ENCODE measurements around the gene PTPRZ1. TPM values are rescaled to one million over a fixed set of nuclear protein-coding genes. Genes with fewer than 3 reads are reported as not detected.

Gene PTPRZ1
- total and polyA plus RNA-seq, 2 of the 4 experiments (the other 2 are of a cell fraction) = not detected

GRCh38 chr7:122038134-122038533 lies 165.2 kb downstream of the PTPRZ1 start:
- no peak overlapping the region for H2AK9ac ChIP-seq (replicated peaks; ENCODE audit: low read depth, low read length, poor library complexity)
- no peak overlapping the region for H2BK5ac ChIP-seq (ENCODE audit: low read depth, low read length, poor library complexity, severe bottlenecking)
- H2AFZ ChIP-seq (replicated peaks; ENCODE audit: low read length, poor library complexity) = no peak overlapping the region
- no peak overlapping the region for H3K56ac ChIP-seq (ENCODE audit: extremely low read depth, insufficient read depth, low read length)
- no peak overlapping the region for H4K8ac ChIP-seq (ENCODE audit: low read depth in 2 of 2, low read length in 2 of 2)
- no TSS peak for BruUV-seq (replicated peaks)
- no peak overlapping the region for H2BK20ac ChIP-seq (ENCODE audit: low read depth, low read length)
- POLR2A ChIA-PET (ENCODE audit: unreplicated experiment) = interaction anchor here (0.6 kb wide), 1 partner anchor 24 kb away, joined by 27 read pairs; no protein-coding TSS in a partner anchor
- no peak overlapping the region for H2BK120ac ChIP-seq (ENCODE audit: low read depth, low read length)
- H3K79me1 ChIP-seq (ENCODE audit: low read depth in 1 of 2, low read length in 2 of 2) = no peaks in the 10 kb centered on the region
- H3K9me1 ChIP-seq (ENCODE audit: insufficient read depth, low read length) = no peaks in the 10 kb centered on the region
- H3K18ac ChIP-seq (ENCODE audit: low read depth, low read length) = no peak overlapping the region
- no peak overlapping the region for H2AK5ac ChIP-seq (ENCODE audit: low read depth, low read length)
- no peaks in the 10 kb centered on the region for H3K9me3 ChIP-seq (ENCODE audit: control insufficient read depth, insufficient read depth, low read length)
- no CpG with 5 or more reads among the region's 3 CpGs for WGBS, 2 experiments (ENCODE audit: extremely low coverage in 2 of 2, insufficient read length in 1 of 2)
- dilution Hi-C loops (cut with HindIII; ENCODE audit: low sequenced_read_pairs, unreplicated experiment) = no loop called here
- H4K91ac ChIP-seq (ENCODE audit: insufficient read depth, low read depth, low read length) = no peak overlapping the region
- no peak overlapping the region for H3K9ac ChIP-seq (ENCODE audit: low read depth, low read length)
- no peaks in the 10 kb centered on the region for H3K4me1 ChIP-seq (ENCODE audit: control insufficient read depth, insufficient read depth, low read length)
- DNase-seq = no peak
- TF ChIP-seq, protein P1, sequence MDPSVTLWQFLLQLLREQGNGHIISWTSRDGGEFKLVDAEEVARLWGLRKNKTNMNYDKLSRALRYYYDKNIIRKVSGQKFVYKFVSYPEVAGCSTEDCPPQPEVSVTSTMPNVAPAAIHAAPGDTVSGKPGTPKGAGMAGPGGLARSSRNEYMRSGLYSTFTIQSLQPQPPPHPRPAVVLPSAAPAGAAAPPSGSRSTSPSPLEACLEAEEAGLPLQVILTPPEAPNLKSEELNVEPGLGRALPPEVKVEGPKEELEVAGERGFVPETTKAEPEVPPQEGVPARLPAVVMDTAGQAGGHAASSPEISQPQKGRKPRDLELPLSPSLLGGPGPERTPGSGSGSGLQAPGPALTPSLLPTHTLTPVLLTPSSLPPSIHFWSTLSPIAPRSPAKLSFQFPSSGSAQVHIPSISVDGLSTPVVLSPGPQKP (IDR thresholded peaks at IDR 0.05; ENCODE audit: borderline replicate concordance, low read depth, low read length) = no peak
- TF ChIP-seq MAFK (IDR thresholded peaks at IDR 0.05; ENCODE audit: low read depth, low read length) (no peak), RFX5 (IDR thresholded peaks at IDR 0.05; ENCODE audit: low read depth, low read length) (no peak), USF2 (IDR thresholded peaks at IDR 0.05; ENCODE audit: low read depth, low read length) (no peak), NFE2L2 (IDR thresholded peaks at IDR 0.05; ENCODE audit: low read depth, low read length) (no peak), RCOR1 (IDR thresholded peaks at IDR 0.05; ENCODE audit: insufficient replicate concordance, low read length) (no peak), CEBPB (IDR thresholded peaks at IDR 0.05; ENCODE audit: low read depth, low read length) (no peak), MXI1 (IDR thresholded peaks at IDR 0.05; ENCODE audit: borderline replicate concordance, low read depth, low read length) (no peak), BHLHE40 (IDR thresholded peaks at IDR 0.05; ENCODE audit: low read depth, low read length) (no peak), RAD21 (IDR thresholded peaks at IDR 0.05; ENCODE audit: low read length) (no peak), MAZ (IDR thresholded peaks at IDR 0.05; ENCODE audit: borderline replicate concordance, low read depth, low read length) (no peak), SMC3 (IDR thresholded peaks at IDR 0.05; ENCODE audit: low read depth, low read length) (no peak), CHD1 (IDR thresholded peaks at IDR 0.05; ENCODE audit: low read depth, low read length) (no peak), FOS (IDR thresholded peaks at IDR 0.05; ENCODE audit: low read depth, low read length) (no peak), POLR2A (IDR thresholded peaks at IDR 0.05; ENCODE audit: low read depth, low read length) (no peak)
- TF ChIP-seq, protein P2, sequence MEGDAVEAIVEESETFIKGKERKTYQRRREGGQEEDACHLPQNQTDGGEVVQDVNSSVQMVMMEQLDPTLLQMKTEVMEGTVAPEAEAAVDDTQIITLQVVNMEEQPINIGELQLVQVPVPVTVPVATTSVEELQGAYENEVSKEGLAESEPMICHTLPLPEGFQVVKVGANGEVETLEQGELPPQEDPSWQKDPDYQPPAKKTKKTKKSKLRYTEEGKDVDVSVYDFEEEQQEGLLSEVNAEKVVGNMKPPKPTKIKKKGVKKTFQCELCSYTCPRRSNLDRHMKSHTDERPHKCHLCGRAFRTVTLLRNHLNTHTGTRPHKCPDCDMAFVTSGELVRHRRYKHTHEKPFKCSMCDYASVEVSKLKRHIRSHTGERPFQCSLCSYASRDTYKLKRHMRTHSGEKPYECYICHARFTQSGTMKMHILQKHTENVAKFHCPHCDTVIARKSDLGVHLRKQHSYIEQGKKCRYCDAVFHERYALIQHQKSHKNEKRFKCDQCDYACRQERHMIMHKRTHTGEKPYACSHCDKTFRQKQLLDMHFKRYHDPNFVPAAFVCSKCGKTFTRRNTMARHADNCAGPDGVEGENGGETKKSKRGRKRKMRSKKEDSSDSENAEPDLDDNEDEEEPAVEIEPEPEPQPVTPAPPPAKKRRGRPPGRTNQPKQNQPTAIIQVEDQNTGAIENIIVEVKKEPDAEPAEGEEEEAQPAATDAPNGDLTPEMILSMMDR (conservative IDR thresholded peaks at IDR 0.05; ENCODE audit: low read depth, low read length) = no peak
- no peak overlapping the region for H4K5ac ChIP-seq (ENCODE audit: low read depth, low read length)
- no peak overlapping the region for H3K4me2 ChIP-seq (ENCODE audit: low read depth, low read length)
- H2BK15ac ChIP-seq (ENCODE audit: low read depth, low read length) = no peak overlapping the region
- no peak overlapping the region for H3K4ac ChIP-seq (ENCODE audit: low read depth, low read length)
- intact Hi-C loops (cut with micrococcal nuclease) = no loop called here
- H3K14ac ChIP-seq (replicated peaks; ENCODE audit: low read depth, low read length) = no peak overlapping the region
- no peak overlapping the region for H3K23ac ChIP-seq (ENCODE audit: low read depth, low read length)
- CTCF ChIA-PET = no interaction called here
- no peak for ATAC-seq (ENCODE audit: low read depth)
- no peaks in the 10 kb centered on the region for H3K27me3 ChIP-seq (ENCODE audit: control insufficient read depth, insufficient read depth, low read length)
- H3K36me3 ChIP-seq (ENCODE audit: control insufficient read depth, insufficient read depth, low read length) = no peaks in the 10 kb centered on the region
- H3K4me3 ChIP-seq (ENCODE audit: insufficient read depth, low read depth, low read length) = no peak overlapping the region
- H3K27ac ChIP-seq (ENCODE audit: insufficient read depth, low read length) = no peak overlapping the region
- H4K20me1 ChIP-seq (ENCODE audit: insufficient read depth, low read length) = no peaks in the 10 kb centered on the region
- in situ Hi-C loops (cut with MboI; ENCODE audit: low sequenced_read_pairs) = no loop called here
